Activated naive CD4-positive, alpha-beta T cell treated with anti-CD3 and anti-CD28 coated beads, Interleukin-2, amount 50 U/mL, for 24 hours (primary cell): ENCODE results near the gene RTN3.

Source experiments
- H3K27ac Mint-ChIP-seq: one replicate; pipeline ENCODE4 v1.8.0; 2021; ENCODE audit warnings: mild to moderate bottlenecking, mixed read lengths
- H3K27me3 Mint-ChIP-seq: one replicate; pipeline ENCODE4 v1.8.0; 2021; ENCODE audit warnings: mixed read lengths
- H3K36me3 Mint-ChIP-seq: one replicate; pipeline ENCODE4 v1.8.0; 2021; ENCODE audit warnings: mixed read lengths
- H3K4me1 Mint-ChIP-seq: one replicate; pipeline ENCODE4 v1.8.0; 2021; ENCODE audit warnings: mixed read lengths
- H3K4me3 Mint-ChIP-seq: one replicate; pipeline ENCODE4 v1.8.0; 2021; ENCODE audit warnings: mild to moderate bottlenecking, mixed read lengths
- H3K9me3 Mint-ChIP-seq: one replicate; pipeline ENCODE4 v1.8.0; 2021; ENCODE audit warnings: mixed read lengths

RTN3 gene

GRCh38 chr11:63802637-63803414, 121.5 kb downstream of the RTN3 start:
- Mint-ChIP-seq H3K4me1 (no peaks in the 10 kb centered on the region), H3K36me3 (no peaks in the 10 kb centered on the region), H3K9me3 (no peaks in the 10 kb centered on the region), H3K4me3 (no peak overlapping the region), H3K27me3 (peaks cover 4% of the 10 kb centered on the region), H3K27ac (no peak overlapping the region)

- Mint-ChIP-seq H3K9me3 (no peaks in the 10 kb centered on the region), H3K27me3 (peaks cover 1% of the 10 kb centered on the region), H3K4me3 (no peak overlapping the region), H3K27ac (no peak overlapping the region), H3K4me1 (no peaks in the 10 kb centered on the region), H3K36me3 (no peaks in the 10 kb centered on the region)
Measured at GRCh38 chr11:63804259-63804658, 123.0 kb downstream of the RTN3 start.

- H3K9me3 Mint-ChIP-seq = no peaks in the 10 kb centered on the region
- no peak overlapping the region for H3K4me3 Mint-ChIP-seq
- H3K36me3 Mint-ChIP-seq = no peaks in the 10 kb centered on the region
- H3K27me3 Mint-ChIP-seq = no peaks in the 10 kb centered on the region
- no peak overlapping the region for H3K27ac Mint-ChIP-seq
- no peaks in the 10 kb centered on the region for H3K4me1 Mint-ChIP-seq
Measured at GRCh38 chr11:63805844-63806415, 124.6 kb downstream of the RTN3 start.
